Subcutaneous adipose tissue (tissue), 4 donors: ENCODE measurements around the gene CRACR2A. TPM values are rescaled to one million over a fixed set of nuclear protein-coding genes. Genes with fewer than 3 reads are reported as not detected.

Experiments
- total RNA-seq, 4 donors: library from RNA; depleted of rRNA; stranded (reverse); fragments of >200 nt; gene quantifications; one replicate each; pipeline ENCODE4 v1.1.0, GENCODE V29; 2016
- TF ChIP-seq, protein P1 (sequence below): fragments of 450-650 bp; IDR thresholded peaks from one replicate; pipeline ENCODE4 v1.5.1; 2016; ENCODE audit warnings: low read depth, mild to moderate bottlenecking, control low read depth, antibody characterized with exemption, moderate library complexity

CRACR2A gene
- total RNA-seq, 4 donors from 2014 or later, result 3.8 to 6.8 (median 6.2) TPM

DNA sequence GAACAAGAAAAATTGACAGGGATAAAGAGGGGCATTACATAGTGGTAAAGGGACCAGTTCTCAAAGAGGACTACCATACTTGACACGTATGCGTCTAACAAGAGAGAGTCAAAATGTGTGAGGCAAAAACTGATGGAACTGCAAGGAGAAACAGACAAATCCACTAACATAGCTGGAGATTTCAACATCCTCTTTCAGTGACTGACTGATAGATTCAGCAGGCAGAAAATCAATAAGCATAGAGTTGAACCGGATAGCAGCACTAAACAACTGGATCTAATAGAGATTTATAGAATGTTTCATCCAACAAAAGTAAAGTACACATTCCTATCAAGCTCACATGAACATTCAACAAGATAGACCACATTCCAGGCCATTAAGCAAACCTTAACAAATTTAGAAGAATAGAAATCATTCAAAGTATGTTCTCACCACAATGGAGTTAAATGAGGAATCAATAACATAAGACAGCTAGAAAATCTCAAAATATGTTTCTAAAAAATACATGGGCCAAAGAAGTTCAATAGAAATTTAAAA is 16.1 kb upstream of the CRACR2A start:
- TF ChIP-seq, protein P1, sequence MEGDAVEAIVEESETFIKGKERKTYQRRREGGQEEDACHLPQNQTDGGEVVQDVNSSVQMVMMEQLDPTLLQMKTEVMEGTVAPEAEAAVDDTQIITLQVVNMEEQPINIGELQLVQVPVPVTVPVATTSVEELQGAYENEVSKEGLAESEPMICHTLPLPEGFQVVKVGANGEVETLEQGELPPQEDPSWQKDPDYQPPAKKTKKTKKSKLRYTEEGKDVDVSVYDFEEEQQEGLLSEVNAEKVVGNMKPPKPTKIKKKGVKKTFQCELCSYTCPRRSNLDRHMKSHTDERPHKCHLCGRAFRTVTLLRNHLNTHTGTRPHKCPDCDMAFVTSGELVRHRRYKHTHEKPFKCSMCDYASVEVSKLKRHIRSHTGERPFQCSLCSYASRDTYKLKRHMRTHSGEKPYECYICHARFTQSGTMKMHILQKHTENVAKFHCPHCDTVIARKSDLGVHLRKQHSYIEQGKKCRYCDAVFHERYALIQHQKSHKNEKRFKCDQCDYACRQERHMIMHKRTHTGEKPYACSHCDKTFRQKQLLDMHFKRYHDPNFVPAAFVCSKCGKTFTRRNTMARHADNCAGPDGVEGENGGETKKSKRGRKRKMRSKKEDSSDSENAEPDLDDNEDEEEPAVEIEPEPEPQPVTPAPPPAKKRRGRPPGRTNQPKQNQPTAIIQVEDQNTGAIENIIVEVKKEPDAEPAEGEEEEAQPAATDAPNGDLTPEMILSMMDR, result no peak

DNA sequence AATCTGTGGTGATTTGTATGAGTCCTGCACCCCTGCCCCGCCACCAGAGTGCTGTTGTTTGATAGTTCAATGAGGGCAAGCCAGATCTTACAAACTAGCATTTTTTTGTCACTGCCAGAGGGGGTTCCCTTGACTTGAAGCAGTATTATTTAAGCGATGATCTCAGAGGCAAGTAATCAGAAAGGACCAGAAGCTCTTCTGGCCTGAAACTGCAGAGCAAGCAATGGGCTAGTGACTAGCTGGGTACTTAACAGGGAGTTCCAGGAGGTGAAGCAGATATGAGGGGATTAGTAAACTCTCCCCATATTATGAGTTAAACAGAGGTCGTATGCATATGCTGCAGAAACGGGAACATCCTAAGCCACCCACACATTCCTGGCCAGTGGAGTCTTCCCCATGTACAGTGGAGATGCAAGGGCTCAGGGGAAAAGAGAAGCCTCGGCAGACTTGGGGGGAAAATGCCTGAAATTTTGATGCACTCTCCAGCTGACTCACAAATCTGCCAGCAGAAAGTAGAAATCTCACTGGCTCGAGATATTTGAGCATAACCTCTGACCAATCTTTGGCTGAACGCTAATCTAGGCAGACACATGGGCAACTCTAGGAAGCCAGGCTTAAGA is 8.3 kb upstream of the CRACR2A start:
- TF ChIP-seq, protein P1, result no peak

DNA sequence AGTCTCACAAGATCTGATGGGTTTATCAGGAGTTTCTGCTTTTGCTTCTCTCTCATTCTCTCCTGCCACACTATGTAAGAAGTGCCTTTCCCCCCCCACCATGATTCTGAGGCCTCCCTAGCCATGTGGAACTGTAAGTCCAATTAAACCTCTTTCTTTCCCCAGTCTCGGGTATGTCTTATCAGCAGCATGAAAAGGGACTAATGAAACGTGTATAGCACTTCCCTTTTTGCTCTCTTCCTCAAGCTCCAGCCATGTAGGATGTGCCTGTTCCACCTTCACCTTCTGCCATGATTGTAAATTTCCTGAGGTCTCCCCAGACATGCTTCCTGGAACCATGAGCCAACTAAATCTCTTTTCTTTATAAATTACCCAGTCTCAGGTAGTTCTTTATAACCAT is 7.0 kb upstream of the CRACR2A start:
- TF ChIP-seq, protein P1, result no peak

DNA sequence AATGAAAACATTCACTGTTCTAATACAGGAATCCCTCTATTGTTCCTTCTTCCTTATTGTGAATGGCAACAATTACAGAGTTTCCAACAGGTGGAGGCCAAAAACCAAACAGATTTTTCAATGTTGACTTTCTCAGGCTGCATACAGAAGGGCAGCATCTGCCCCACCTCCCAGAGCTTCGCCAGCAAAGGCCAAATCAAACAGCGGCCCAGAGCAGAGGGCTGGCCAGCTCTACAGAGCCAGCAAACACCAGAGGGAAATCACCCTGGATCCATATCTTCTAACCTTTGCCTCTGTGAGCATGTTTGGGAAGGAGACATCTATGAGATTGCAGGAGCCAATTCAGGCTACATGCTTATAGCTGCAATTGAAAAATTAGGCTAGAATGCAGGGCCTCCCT is 4.4 kb upstream of the CRACR2A start:
- TF ChIP-seq, protein P1, result no peak

DNA sequence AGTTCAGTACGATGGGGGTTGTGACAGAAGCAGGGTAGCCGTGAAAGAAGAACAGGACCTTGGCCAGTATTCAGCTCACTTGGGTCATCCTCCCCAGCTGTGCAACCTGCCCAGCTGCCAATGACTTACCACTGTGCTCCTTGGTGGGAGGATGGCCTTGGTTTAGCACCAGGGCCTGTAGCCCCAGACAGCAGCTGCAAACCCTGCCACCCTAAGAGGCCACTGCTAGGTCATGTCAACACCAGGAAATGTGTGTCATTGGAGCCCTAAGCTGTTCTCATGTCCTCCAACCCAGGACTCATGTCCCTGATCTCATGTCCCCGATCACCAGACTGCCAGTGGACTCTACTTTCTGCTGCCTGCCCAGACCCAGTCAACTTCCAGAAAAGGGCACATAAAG is 3.0 kb upstream of the CRACR2A start:
- TF ChIP-seq, protein P1, result no peak

DNA sequence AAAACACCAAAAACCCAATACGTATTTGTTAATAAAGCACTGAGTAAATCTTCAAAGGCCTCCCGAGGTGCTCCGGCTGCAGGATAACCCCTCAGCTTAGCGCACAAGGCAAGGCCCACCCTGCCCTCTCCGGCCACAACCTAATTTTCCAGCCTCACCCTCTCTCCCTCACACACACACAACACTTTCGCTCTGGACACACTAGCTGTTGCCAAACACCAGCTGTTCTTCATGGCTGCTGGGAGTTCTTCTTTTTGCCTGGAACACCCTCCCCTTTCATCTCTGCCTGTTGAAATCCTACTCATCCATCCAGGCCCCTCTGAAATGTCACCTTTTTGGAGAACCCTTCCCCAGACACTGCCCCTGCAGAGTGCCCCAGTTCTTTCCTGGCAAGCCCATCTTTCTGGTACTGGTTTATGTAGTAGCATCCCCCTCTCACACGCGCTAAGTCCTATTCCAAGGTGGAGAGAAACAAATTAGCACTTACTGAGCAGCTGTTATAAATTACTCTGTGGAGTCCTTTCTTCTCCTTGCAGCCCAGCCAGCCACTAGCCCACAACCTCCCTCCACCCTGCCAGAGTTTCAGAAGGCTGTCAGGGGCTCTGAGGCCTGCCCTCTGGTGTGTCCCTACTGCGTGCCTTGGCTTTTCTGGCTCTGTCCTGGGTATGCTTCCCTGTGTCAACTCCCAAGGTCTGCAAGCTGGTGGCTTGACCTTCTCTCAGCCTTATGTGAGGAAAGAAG is 805 bp upstream of the CRACR2A start:
- TF ChIP-seq, protein P1, result no peak

DNA sequence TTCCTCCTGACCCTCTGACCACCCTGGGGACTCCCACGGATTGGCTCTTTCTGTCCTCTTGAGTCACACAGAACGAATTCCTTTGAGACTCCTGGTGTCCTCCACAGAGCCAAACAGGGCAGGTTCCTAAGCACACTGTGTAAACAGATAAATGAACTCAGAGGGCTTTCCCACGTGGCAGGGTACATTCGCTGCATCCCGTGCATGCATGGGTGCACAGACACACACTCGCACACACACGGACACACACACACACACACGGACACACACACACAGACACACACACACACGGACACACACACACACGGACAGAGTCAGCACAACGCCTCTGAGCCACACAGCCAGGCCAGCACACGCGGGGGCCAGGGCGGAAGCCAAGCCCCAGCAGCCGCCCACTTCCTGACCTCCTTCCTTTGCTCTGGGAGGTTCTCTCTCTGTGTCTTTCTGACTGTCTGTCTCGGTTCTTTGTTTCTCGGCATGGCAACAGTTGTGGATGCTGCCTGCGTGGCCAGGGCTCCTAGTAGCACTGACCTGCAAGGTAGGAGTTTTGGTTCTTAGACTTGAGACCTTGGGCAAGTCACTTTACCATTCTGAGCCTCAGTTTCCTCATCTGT is 706 bp downstream of the CRACR2A start:
- TF ChIP-seq, protein P1, result no peak
